ENCODE results near the gene MFSD1.
A peak's percentile ranks its signal among the peaks of the same experiment; 100 is the strongest.

MFSD1 gene

GRCh38 chr3:158801696-158802408, at the start of gene MFSD1:
TSS of gene MFSD1 (plus strand) at chr3:158802054. CDS start at chr3:158802153, 99 bp downstream.
- peak; percentile 91 for DNase-seq (ENCODE audit: low spot score)

GRCh38 chr3:158753854-158754253, 48.0 kb upstream of the MFSD1 start:
- no peak for DNase-seq (ENCODE audit: low spot score)

GRCh38 chr3:158755421-158755820, 46.4 kb upstream of the MFSD1 start:
- no peak for DNase-seq (ENCODE audit: low spot score)

GRCh38 chr3:158761350-158761749, 40.5 kb upstream of the MFSD1 start:
- DNase-seq (ENCODE audit: low spot score): no peak

- no peak for DNase-seq (ENCODE audit: low spot score)
These were observed 39.2 kb upstream of the MFSD1 start for GRCh38 chr3:158762701-158763100.

- DNase-seq (ENCODE audit: low spot score): no peak
These were observed 38.4 kb upstream of the MFSD1 start for GRCh38 chr3:158763421-158763820.

- DNase-seq (ENCODE audit: low spot score): peak; percentile 42
These were observed 36.2 kb upstream of the MFSD1 start for GRCh38 chr3:158765518-158766205.

- no peak for DNase-seq (ENCODE audit: low spot score)
These were observed 35.5 kb upstream of the MFSD1 start for GRCh38 chr3:158766364-158766763.

- no peak for DNase-seq (ENCODE audit: low spot score)
These were observed 33.5 kb upstream of the MFSD1 start for GRCh38 chr3:158768361-158768787.

- no peak for DNase-seq (ENCODE audit: low spot score)
These were observed 32.8 kb upstream of the MFSD1 start for GRCh38 chr3:158768881-158769543.

GRCh38 chr3:158769549-158769948, 32.3 kb upstream of the MFSD1 start:
- DNase-seq (ENCODE audit: low spot score): no peak

GRCh38 chr3:158769952-158770740, 31.7 kb upstream of the MFSD1 start:
- no peak for DNase-seq (ENCODE audit: low spot score)

- DNase-seq (ENCODE audit: low spot score): no peak
These were observed 31.0 kb upstream of the MFSD1 start for GRCh38 chr3:158770741-158771350.

GRCh38 chr3:158771577-158771976, 30.3 kb upstream of the MFSD1 start:
- no peak for DNase-seq (ENCODE audit: low spot score)

- no peak for DNase-seq (ENCODE audit: low spot score)
These were observed 29.9 kb upstream of the MFSD1 start for GRCh38 chr3:158771982-158772381.

GRCh38 chr3:158773166-158773565, 28.7 kb upstream of the MFSD1 start:
- no peak for DNase-seq (ENCODE audit: low spot score)

- DNase-seq (ENCODE audit: low spot score): no peak
These were observed 27.7 kb upstream of the MFSD1 start for GRCh38 chr3:158773845-158774830.

- no peak for DNase-seq (ENCODE audit: low spot score)
These were observed 26.9 kb upstream of the MFSD1 start for GRCh38 chr3:158774965-158775364.

- no peak for DNase-seq (ENCODE audit: low spot score)
These were observed 26.1 kb upstream of the MFSD1 start for GRCh38 chr3:158775426-158776410.
